Activated CD4-positive, alpha-beta T cell treated with anti-CD3 and anti-CD28 coated beads, Interleukin-2, Interleukin-6, amounts not matched to agents 100 ng/mL and 50 ng/mL, durations not matched to agents 16 hours and 8 hours (primary cell): ENCODE data around the gene RDH8.

ENCODE experiments used
- DNase-seq: peaks from one replicate; pipeline ENCODE4 v3.0.0-alpha.2; 2020

RDH8 gene, protein sequence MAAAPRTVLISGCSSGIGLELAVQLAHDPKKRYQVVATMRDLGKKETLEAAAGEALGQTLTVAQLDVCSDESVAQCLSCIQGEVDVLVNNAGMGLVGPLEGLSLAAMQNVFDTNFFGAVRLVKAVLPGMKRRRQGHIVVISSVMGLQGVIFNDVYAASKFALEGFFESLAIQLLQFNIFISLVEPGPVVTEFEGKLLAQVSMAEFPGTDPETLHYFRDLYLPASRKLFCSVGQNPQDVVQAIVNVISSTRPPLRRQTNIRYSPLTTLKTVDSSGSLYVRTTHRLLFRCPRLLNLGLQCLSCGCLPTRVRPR

DNA sequence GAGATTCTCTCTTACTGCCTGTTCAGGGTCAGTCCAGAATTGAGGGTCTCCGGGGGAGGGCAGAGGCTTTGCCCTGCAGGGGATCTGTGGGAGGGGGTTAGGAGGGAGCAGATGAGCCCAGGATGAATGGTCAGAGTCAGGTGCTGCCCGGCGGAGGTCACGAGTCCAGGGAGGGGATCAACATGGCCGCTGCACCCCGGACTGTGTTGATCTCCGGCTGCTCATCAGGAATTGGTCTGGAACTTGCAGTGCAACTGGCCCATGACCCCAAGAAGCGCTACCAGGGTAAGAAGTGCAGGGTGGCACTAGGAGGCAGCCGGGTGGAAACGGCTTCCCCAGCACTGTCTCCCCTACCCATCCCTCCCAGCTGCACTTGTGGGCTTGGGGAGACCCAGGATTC, at the start of gene RDH8:
Gene RDH8, plus strand, starts transcription at position 168 of the 400 bp plus-strand sequence. Its CDS starts 15 bp downstream, at position 183.
- DNase-seq, result no peak

DNA sequence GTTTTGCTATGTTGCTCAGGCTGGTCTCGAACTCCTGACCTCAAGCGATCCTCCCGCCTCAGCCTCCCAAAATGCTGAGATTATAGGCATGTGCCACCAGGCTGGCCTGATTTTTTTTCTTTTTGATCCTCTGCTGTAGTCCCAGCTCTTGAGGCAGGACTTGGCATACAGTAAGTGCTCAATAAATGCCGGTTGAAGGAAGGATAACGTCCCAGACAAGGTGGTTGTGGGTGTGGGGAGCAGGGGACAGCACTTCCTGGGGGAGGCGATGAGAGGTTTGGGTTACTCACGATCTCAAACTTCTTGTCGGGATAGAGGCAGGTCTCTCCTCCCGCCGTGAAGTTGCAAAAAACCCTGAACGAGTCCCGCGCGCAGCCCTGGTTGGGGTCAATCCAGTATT, 47.3 kb upstream of the RDH8 start:
- DNase-seq, result no peak

- no peak for DNase-seq
Measured at GRCh38 chr19:9966448-9966847, 46.8 kb upstream of the RDH8 start.

DNA sequence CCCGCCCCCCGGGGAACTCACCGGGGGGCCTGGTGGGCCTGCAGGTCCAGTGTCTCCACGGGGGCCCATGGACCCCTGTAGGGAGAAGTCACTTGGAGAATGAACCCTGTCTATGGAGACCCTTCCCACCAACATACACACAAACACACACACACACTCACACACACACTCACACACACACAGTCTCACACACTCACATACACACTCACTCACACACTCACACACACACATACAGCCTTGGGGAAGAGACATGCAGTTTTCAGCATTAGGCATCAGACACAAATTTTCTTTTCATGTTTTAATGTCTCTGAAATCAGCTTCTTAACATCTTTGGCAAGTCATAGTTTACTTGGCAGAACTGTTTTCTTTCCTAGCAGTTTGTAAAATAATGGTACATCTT, 46.0 kb upstream of the RDH8 start:
- DNase-seq, result no peak

DNA sequence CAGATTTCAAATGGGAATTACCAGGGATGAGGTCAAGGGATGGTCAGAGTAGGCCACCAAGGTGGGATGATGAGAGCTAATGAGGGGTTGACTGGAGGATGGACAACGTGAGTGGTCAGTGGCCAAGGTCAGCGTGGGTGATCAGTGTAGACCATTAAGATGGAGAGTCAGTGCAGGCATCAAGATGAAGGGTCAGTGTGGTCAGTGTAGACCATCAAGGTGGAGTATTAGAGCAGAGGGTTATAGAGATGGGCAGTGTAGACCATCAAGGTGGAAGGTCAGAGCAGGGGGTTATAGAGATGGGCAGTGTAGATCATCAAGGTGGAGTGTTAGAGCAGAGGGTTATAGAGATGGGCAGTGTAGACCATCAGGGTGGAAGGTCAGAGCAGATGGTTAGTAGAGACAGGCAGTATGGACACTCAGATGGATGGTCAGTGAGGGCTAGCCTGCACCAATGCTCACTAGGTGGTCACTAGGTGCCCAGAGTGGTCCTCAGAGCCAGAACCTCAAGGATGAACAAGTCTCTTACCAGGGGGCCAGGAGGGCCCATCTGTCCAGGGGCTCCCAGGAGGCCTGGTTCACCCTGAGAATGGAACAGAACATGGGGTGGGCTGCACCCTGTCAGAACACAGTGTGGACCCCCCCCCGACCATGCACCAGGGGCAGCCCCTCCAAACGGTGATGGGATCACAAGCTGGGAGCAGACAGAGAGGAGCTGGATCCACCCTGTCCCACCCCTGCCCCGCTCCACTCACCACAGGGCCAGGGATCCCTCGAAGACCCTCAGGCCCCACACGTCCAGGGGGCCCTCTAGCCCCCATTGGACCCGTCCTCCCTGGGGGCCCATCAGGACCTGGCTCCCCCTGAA, 44.2 kb upstream of the RDH8 start:
- DNase-seq, result no peak

DNA sequence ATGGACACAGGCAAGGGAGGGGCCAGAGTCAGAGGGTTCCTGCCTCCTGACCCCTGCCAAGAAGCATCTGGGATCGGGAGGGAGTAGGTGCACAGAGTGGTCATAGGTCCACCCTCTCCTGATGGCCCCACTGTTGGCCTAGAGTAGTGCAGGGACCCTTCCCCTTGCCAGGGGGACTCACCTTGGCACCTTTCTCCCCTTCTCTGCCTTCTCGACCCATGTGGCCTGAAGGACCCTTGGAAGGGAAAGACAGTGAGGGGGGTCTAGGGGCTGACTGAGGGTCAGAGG, 43.7 kb upstream of the RDH8 start:
- DNase-seq, result no peak

GRCh38 chr19:9970481-9970880, 42.8 kb upstream of the RDH8 start:
- DNase-seq, result no peak

GRCh38 chr19:9971166-9971897, 42.0 kb upstream of the RDH8 start:
- DNase-seq, result no peak

DNA sequence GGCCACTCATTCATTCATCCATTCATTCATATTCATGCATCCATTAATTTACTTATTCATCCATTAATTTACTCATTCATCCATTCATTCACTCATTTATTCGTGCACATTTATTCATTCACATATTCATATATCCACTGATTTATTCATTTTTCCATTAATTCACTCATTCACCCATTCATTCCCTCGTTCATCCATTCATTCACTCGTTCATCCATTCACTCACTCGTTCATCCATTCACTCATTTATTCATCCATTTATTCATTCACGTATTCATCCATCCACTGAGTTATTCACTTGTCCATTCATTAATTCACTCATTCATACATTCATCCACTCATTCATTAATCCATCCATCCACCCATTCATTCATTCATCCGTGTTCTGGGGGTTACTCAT, 41.2 kb upstream of the RDH8 start:
- no peak for DNase-seq

DNA sequence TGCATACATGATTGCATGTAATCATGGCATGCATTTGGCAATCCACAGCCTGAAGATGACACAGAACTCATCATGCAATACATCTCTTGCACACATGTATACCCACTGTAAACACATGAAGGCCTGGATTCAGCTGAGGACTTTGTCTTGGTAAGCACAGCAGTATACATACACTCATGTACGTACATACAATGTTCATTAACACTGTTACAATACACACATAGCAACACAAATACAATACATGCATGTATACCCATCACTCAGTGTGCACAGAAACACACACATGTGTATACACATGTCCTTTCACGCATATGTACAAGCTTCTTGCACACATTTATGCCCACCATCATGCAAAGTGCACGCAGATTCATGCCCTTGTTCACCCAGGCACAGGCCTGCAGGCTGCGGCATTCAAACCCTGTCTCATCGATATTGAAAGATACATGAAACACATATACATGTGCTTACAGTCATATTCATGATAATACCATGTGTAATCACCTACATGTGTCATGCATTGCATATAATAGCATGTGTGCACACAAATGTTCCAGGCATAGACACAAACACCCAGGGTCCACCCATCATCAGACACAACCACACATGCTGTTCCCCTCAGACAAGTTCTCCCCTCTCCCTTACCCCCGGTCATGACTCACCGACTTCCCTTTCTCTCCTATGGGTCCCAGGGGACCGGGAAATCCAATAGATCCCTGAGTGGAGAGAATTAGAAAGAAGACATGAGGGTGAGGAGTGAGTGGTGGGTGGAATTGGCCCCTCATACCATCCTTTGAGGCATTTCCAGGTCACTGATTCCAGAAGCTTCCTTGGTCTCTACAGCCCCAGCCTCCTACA, 31.6 kb upstream of the RDH8 start:
- no peak for DNase-seq

DNA sequence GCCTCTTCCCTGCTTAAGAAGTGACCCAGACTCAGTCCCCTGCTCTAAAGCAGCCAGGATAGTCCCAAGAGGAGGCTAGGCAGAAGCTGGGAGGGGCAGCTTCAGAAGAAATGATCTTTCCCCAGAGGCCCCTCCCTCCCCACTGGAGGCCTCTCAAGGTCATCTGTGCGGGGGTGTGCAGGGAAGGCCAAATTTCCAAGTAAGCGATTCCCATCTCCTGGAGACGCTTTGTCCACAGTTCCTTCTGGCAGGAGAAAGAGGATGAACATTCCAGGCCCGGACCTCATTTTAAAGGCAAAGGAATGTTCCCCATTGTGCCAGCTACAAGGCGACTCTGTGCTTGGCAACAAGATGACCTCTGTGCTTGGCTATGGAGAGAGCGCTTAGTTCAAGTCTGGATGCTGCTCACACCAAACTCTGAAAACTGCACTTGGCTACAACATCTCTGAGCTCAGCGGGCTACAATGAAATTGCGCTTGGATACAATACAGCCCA, 26.4 kb upstream of the RDH8 start:
- no peak for DNase-seq

DNA sequence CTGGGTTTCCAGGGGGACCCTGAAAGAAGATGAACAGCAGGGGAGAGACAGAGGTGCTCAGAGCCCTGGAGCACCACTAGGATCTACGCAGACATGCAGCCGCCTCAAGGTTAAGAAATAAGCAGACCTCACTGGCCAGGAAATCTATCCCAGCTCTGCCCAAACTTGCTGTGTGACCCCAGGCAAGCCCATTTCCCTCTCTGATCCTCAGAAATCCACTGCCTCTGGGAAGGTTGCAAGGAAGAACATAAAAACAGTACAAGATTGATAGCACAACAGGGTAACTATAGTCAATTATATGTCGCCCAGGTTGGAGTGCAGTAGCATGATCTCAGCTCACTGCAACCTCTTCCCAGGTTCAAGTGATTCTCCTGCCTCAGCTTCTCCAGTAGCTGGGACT, 23.8 kb upstream of the RDH8 start:
- DNase-seq, result no peak

DNA sequence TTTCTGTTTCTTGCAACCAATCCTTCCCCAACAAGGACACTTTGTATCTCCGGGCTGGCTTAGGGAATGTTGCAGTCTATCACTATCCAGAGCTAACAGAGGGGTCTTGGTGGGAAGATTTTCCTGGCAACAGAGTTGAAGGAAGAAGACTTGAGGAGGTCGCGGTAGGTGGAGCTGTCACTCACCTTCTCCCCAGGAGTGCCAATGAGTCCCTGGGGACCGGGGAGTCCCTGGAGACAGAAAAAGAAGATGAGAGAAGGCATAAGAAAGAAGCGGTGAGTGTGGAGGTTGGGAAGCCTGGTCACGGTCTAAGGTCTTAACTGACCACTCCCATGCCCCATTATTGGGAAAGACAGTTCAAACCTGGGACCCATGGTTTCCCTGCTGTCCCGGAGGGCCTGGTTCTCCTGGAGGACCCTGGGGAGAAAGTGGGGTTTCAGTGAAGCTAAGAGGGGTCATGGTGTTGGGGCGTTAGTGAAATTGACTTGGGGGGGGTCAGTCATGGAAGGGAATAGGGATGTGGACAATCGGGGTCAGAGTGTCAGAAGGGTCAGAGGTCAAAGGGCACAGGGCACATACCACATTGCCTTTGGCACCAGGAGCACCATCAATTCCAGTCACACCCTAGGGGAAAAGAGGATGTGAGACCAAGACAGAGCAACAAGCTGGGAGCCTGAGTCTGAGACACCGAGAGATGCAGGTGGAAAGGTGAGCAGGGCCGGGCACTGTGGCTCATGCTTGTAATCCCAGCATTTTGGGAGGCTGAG, 21.7 kb upstream of the RDH8 start:
- DNase-seq, result no peak

DNA sequence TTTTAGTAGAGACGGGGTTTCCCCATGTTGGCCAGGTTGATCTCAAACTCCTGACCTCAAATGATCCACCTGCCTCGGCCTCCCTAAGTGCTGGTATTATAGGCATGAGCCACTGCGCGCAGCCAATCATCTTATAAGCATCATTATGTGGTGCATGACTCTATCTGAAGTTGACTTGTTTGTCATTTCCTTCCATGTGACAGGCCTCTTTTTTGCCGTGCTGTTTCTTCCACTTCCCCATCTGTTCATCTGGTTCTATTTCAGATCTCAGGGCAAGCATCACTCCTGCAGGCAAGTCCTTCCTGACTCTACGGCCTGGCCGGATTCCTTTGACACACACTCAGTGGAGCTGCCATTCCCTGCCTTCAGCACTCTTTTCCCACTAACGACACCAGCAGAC, 18.2 kb upstream of the RDH8 start:
- no peak for DNase-seq

- DNase-seq, result no peak
Measured at GRCh38 chr19:9995999-9996398, 17.3 kb upstream of the RDH8 start.

DNA sequence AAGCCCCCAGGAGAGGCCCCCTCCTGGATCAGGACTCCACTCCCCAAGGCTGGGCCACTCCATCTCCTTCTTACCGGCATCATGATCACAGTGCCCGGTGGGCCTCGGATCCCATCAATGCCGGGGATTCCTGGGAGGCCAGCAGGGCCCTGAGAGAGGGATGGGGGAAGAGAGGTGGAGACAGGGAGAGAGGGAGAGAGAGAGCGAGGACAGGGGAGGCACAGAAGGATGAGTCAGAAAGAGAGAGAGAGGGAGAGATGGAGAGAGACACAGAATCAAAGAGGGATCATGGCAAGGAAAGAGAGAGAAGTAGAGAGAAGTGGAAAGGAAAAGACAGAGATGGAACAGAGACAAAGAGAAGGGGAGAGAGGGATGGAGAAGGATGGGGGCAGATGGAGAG, 16.7 kb upstream of the RDH8 start:
- DNase-seq, result no peak

GRCh38 chr19:10000171-10000826, 13.0 kb upstream of the RDH8 start:
- peak; percentile 70 for DNase-seq

DNA sequence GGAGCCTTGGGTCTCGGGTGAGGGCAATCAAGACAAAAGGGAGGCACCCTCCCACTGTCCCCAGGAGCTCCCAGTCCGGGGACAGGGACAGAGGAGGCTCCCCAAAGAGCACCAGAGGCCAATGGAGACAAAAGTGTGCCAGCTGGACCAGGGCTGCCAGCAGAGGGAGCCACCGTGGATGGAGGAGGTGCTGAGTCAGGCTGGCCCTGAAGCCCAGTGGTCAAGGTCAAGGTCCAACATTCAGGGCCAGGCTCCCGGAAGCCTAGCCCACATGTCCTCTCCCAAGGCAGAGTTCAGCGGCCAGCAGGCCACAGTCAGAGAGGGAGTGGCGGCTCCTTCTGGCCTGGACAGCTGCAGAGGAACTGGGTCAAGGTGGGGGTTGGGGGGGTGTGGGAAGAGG, 11.4 kb upstream of the RDH8 start:
- no peak for DNase-seq

- DNase-seq, result no peak
Measured at GRCh38 chr19:10003271-10003670, 10.0 kb upstream of the RDH8 start.

DNA sequence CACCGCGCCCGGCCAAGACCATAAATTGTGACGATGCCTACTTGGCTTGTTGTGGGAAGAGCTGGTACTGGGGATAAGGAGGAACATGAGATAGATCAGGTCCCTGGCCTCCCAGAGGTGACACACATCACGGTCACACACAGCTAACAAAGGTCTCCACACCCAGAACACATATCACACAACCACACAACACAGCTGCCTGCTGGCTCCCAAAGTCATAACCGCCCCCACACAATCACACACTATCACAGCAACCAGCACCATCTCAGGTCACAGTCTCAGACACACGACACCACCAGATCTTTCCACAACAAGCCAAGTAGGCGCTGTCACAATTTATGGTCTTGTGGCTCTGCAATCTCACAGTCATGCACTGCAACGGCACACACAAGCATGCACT, 8.7 kb upstream of the RDH8 start:
- DNase-seq, result no peak

DNA sequence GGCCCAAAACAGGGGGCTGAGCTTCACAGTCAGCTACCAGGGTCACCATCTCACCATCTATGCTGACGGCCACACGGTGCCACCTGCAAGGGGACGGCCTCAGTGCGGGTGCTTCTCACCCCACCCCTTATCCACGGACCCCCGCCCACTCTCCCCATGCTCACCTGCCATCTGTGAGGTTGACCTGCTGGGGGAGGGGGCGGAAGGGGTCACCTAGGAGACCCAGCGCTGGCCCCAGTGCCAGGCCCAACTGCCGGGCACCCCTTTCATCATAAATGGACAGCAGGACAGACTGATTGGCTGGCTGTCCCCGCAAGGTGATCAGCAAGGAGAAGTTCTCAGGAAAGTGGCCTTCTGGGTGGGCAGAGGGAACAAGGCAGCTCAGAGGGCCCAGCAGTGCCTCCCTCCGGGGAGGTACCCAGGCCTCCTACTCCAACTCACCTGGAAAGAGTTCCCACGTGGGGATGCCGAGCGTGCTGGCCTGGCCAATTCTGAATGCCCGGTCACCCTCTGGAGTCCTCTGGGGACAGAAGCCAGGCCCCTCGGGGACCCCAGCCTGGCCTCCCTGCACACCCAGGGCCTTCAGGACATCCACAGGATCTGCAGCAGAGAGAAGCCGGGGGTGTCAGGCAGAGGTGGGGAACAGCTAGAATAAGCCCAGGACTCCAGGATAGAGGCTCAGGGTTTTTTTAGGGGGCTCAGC, 7.5 kb upstream of the RDH8 start:
- DNase-seq, result no peak
